ENCODE measurements around the gene C3. TPM values are rescaled to one million over a fixed set of nuclear protein-coding genes. Genes with fewer than 3 reads are reported as not detected.
"Not testable (repeated sequence)": the region's sequence is repeated elsewhere in the genome, so short reads cannot be mapped to it uniquely, and the experiment has no call there.

The C3 gene
- total and polyA plus RNA-seq, 5 experiments from 2014 or later = 0.80 to 2.4 TPM; not detected in 3

GRCh38 chr19:6660930-6661329 is 59.5 kb downstream of the C3 start:
- H3K4me1 Mint-ChIP-seq = peaks cover 10 to 32% (median 25%) of the 10 kb centered on the region in 4 donors
- no peak for DNase-seq
- no peaks in the 10 kb centered on the region for H3K9me3 Mint-ChIP-seq
- H3K36me3 Mint-ChIP-seq = peaks cover 0 to 16% (median 2%) of the 10 kb centered on the region in 3 donors
- no peak overlapping the region for H3K4me3 Mint-ChIP-seq
- POLR2A ChIA-PET = interaction anchor here (0.9 kb wide), 1 partner anchor 18 kb away, joined by 3 read pairs; no protein-coding TSS in a partner anchor
- no peak for ATAC-seq
- peaks cover 0 to 5% (median 0%) of the 10 kb centered on the region in 5 donors for H3K27me3 Mint-ChIP-seq
- H3K27ac Mint-ChIP-seq = peak overlapping the region in 5 of 10 donors; percentile 11 to 71 (median 40)

DNA sequence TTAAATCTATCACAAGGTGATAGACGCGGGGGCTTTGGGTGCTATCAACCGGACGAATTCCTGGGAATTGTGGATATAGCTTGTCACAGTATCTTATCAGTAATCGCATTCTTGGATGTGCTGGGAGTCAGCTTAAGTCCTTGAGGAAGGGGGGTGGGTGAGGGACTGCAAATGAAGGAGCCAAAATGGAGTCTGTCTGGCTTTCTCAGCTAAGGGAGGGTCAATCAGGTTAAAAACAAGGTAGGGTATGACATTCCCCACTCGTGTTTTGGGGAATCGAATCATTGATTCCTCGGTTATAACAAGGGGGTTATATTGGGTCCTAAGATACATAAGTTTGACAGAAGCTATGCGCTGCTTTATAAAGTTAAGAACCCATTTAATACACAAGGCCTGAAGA is 64.1 kb downstream of the C3 start:
- POLR2A ChIA-PET, H3K36me3 Mint-ChIP-seq, DNase-seq, H3K9me3 Mint-ChIP-seq, H3K4me3 Mint-ChIP-seq, ATAC-seq, H3K27me3 Mint-ChIP-seq: not testable (repeated sequence)
- H3K4me1 Mint-ChIP-seq = peaks cover 13 to 52% (median 35%) of the 10 kb centered on the region in 4 donors
- H3K27ac Mint-ChIP-seq = peak overlapping the region in 2 of 10 donors; percentile 1 to 68

- POLR2A ChIA-PET = interaction anchor here (0.6 to 1.9 kb wide), 3 partner anchors 15 to 846 kb away, joined by 3 to 6 read pairs (median 4); partner anchors contain the start of gene TNFSF14
- DNase-seq = peak in 4 of 10 donors; percentile 23 to 43 (median 41)
- H3K27me3 Mint-ChIP-seq = peaks cover 0 to 6% (median 0%) of the 10 kb centered on the region in 5 donors
- no peaks in the 10 kb centered on the region for H3K36me3 Mint-ChIP-seq
- H3K9me3 Mint-ChIP-seq = no peaks in the 10 kb centered on the region
- ATAC-seq = peak; percentile 57 to 84
- peaks cover 15 to 45% (median 28%) of the 10 kb centered on the region in 4 donors for H3K4me1 Mint-ChIP-seq
- H3K27ac Mint-ChIP-seq = peak overlapping the region; percentile 80 to 97 (median 90)
- peak overlapping the region; percentile 67 to 94 (median 82) for H3K4me3 Mint-ChIP-seq
Measured at GRCh38 chr19:6654347-6655310, 65.8 kb downstream of the C3 start.

DNA sequence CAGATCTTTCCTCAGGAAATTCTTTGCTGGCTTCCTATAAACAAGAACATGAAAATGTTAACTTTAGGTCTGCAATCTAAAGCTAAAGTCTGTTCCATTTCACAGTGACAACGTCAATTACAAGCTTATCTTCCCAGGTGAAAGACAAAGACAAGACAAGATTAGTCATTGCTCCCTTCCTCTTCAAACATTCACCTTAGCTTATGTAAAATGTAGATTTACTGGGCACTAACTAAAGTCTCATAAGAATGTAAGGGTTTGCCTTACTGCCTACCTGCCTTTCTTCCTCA is 67.7 kb downstream of the C3 start:
- peaks cover 0 to 4% (median 0%) of the 10 kb centered on the region in 5 donors for H3K27me3 Mint-ChIP-seq
- peaks cover 13 to 38% (median 24%) of the 10 kb centered on the region in 4 donors for H3K4me1 Mint-ChIP-seq
- H3K9me3 Mint-ChIP-seq = no peaks in the 10 kb centered on the region
- POLR2A ChIA-PET = no interaction called here
- peak overlapping the region in 4 of 10 donors; percentile 1 to 22 (median 12) for H3K4me3 Mint-ChIP-seq
- DNase-seq = no peak
- H3K36me3 Mint-ChIP-seq = no peaks in the 10 kb centered on the region
- ATAC-seq = no peak
- peak overlapping the region in 6 of 10 donors; percentile 4 to 60 (median 44) for H3K27ac Mint-ChIP-seq

DNA sequence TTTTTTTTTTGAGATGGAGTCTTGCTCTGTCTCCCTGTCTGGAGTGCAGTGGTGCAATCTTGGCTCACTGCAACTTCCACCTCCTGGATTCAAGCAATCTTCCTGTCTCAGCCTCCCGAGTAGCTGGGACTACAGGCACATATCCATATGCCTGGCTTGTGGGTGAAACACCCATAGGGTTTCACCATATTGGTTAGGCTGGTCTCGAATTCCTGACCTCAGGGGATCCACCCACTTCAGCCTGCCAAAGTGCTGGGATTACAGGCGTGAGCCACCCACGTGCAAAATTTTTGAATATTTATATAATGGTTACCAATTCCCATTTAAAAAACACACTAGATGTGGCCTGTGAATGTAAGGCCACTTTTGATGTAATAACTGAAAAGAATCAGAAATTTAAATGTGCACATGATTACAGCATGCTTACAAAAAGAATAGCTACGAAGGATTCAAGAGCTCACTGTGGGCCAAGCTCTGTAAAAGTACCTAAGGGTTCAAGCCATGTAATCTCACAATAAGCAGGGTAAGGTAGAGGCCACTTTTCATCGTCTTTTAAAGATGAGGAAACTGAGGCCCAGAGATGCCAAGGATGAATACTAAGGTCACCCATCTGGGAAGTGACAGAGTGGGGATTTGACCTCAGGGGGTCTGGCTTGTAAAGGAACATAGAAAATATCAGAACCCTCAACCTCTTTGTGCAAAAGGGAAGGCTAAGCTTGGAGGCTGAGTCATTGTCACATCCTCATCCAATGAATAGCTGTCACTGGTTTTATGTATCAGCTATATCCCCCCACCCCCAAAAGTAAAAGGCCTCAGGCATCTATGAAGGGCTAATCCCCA is 68.3 kb downstream of the C3 start:
- POLR2A ChIA-PET = no interaction called here
- Mint-ChIP-seq H3K27ac (peak overlapping the region in 6 of 10 donors; percentile 4 to 60 (median 44)), H3K4me3 (no peak overlapping the region), H3K27me3 (peaks cover 0 to 4% (median 0%) of the 10 kb centered on the region in 5 donors), H3K9me3 (no peaks in the 10 kb centered on the region), H3K4me1 (peaks cover 11 to 38% (median 23%) of the 10 kb centered on the region in 4 donors), H3K36me3 (no peaks in the 10 kb centered on the region)
- ATAC-seq = no peak
- DNase-seq = no peak

- Mint-ChIP-seq H3K4me1 (peaks cover 5 to 27% (median 15%) of the 10 kb centered on the region in 4 donors), H3K9me3 (no peaks in the 10 kb centered on the region), H3K36me3 (no peaks in the 10 kb centered on the region), H3K4me3 (no peak overlapping the region), H3K27ac (peak overlapping the region in 1 of 10 donors; percentile 25), H3K27me3 (peaks cover 0 to 4% (median 0%) of the 10 kb centered on the region in 5 donors)
- POLR2A ChIA-PET = no interaction called here
- ATAC-seq (no peak), DNase-seq (no peak)
Measured at GRCh38 chr19:6649185-6649584, 71.3 kb downstream of the C3 start.

GRCh38 chr19:6648141-6648715 is 72.2 kb downstream of the C3 start:
- no peaks in the 10 kb centered on the region for H3K9me3 Mint-ChIP-seq
- H3K36me3 Mint-ChIP-seq = no peaks in the 10 kb centered on the region
- H3K4me1 Mint-ChIP-seq = peaks cover 6 to 22% (median 10%) of the 10 kb centered on the region in 4 donors
- DNase-seq (no peak), ATAC-seq (no peak)
- no peak overlapping the region for H3K27ac Mint-ChIP-seq
- POLR2A ChIA-PET = interaction anchor here (1.2 kb wide), 1 partner anchor 13 kb away, joined by 3 read pairs; no protein-coding TSS in a partner anchor
- no peak overlapping the region for H3K4me3 Mint-ChIP-seq
- peaks cover 0 to 4% (median 0%) of the 10 kb centered on the region in 5 donors for H3K27me3 Mint-ChIP-seq

GRCh38 chr19:6644796-6645195 is 75.7 kb downstream of the C3 start:
- POLR2A ChIA-PET = no interaction called here
- H3K27ac Mint-ChIP-seq = no peak overlapping the region
- H3K9me3 Mint-ChIP-seq = no peaks in the 10 kb centered on the region
- H3K27me3 Mint-ChIP-seq = peaks cover 0 to 3% (median 0%) of the 10 kb centered on the region in 5 donors
- H3K36me3 Mint-ChIP-seq = no peaks in the 10 kb centered on the region
- DNase-seq = no peak
- ATAC-seq = no peak
- no peak overlapping the region for H3K4me3 Mint-ChIP-seq
- H3K4me1 Mint-ChIP-seq = peaks cover 11 to 31% (median 26%) of the 10 kb centered on the region in 4 donors

GRCh38 chr19:6640333-6640732 is 80.1 kb downstream of the C3 start:
- H3K27me3 Mint-ChIP-seq = not testable (repeated sequence)
- Mint-ChIP-seq H3K27ac (peak overlapping the region in 1 of 10 donors; percentile 11), H3K4me1 (peaks cover 9 to 40% (median 26%) of the 10 kb centered on the region in 4 donors)

GRCh38 chr19:6639439-6639838 is 81.0 kb downstream of the C3 start:
- Mint-ChIP-seq H3K9me3 (peaks cover 0 to under 1% (median 0%) of the 10 kb centered on the region in 9 donors), H3K27ac (peak overlapping the region in 3 of 10 donors; percentile 40 to 60 (median 56)), H3K36me3 (no peaks in the 10 kb centered on the region), H3K27me3 (no peaks in the 10 kb centered on the region), H3K4me1 (peaks cover 8 to 40% (median 24%) of the 10 kb centered on the region in 4 donors), H3K4me3 (no peak overlapping the region)
- ATAC-seq = no peak
- POLR2A ChIA-PET = no interaction called here
- DNase-seq = no peak

More at GRCh38 chr19:6640333-6640732, 80.1 kb downstream of the C3 start:
- DNase-seq, ATAC-seq, H3K36me3 Mint-ChIP-seq, POLR2A ChIA-PET, H3K4me3 Mint-ChIP-seq, H3K9me3 Mint-ChIP-seq: not testable (repeated sequence)

DNA sequence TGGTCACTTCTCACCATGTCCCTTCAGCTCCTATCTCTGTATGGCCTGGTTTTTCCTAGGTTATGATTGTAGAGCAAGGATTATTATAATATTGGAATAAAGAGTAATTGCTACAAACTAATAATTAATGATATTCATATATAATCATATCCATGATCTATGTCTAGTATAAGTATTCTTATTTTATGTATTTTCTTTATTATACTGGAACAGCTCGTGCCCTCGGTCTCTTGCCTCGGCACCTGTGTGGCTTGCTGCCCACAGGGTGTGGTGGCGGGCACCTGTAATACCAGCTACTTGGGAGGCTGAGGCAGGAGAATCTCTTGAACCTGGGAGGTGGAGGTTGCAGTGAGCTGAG is 87.0 kb downstream of the C3 start:
- H3K4me1 Mint-ChIP-seq = peaks cover 4 to 20% (median 14%) of the 10 kb centered on the region in 4 donors
- H3K36me3 Mint-ChIP-seq, H3K27me3 Mint-ChIP-seq, DNase-seq, H3K9me3 Mint-ChIP-seq, H3K4me3 Mint-ChIP-seq, ATAC-seq: not testable (repeated sequence)
- POLR2A ChIA-PET = interaction anchor here (0.7 to 1.0 kb wide), 2 partner anchors 103 to 231 kb away, joined by 3 to 4 read pairs; no protein-coding TSS in a partner anchor
- H3K27ac Mint-ChIP-seq = peak overlapping the region in 1 of 10 donors; percentile 37
